Stimulated activated CD8-positive, alpha-beta memory T cell treated with anti-CD3 and anti-CD28 coated beads, Interleukin-15, amount 100 ng/mL, for 4 hours (primary cell): ENCODE results near the gene COPB2.
"Not testable (repeated sequence)": the region's sequence is repeated elsewhere in the genome, so short reads cannot be mapped to it uniquely, and the experiment has no call there.

Experiments
- DNase-seq, 2 donors: peaks; one replicate each; pipeline ENCODE4 v3.0.0-alpha.2; 2020; ENCODE audit warnings: low read depth in 2 of 2

The COPB2 gene

GRCh38 chr3:139378587-139379241, 10.7 kb downstream of the COPB2 start:
- no peak for DNase-seq

DNA sequence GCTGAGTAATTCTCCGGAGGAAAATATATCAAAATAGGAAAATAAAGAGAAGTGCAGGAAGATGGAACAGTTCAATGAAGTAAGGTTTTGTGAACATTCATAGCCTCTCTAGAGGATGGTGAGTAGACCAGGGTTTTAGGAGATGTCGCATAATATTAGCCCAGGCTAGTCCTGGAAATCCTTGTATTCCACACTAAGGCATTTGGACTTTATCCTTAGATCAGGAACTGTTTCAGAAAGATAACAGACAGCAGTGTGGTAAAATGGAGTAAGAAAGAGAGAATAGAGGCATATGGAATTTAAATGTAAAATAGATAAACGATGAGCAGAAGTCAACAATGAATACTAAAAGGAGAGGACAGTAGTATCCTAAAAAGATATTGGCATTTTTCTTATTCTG, 12.1 kb downstream of the COPB2 start:
- no peak for DNase-seq

- DNase-seq: no peak
Measured at GRCh38 chr3:139374099-139374498, 15.3 kb downstream of the COPB2 start.

DNA sequence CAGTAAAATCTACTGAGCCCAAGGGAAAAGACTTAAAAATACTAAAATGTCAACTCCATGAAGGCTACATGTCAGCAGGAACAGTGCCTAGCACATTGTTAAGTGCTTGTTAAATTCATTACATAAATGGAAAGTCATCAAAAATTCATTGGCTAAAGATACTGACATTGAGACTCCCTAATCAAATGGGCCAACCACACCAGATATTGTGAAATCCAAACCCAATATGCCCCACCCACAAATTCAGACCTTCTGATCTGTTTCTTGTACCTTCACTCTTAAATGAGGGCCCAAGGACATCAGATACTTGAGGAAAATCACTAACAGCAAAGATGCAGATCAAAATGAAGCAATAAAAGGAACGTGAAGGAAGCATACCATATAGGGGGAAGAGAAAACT, 24.9 kb downstream of the COPB2 start:
- DNase-seq: no peak

DNA sequence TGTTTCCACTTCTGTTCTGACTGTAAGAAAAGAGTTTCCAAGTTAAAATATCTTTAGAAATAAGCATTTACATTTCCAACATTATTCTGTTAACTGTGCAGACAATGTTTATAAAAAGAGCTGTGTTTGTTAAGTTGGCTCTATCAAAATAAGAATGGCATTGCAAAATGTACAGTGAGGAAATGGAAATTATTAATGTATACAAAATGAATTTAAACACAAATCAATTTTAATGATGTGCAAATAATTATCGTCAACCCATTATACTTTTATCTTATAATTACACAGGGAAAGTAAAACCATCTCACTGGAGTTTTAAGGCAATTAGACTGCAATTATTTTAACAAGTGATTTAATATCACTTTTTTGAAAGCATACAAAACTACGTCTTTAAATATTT, 28.2 kb downstream of the COPB2 start:
- no peak for DNase-seq

GRCh38 chr3:139358841-139359562, 30.4 kb downstream of the COPB2 start:
- no peak for DNase-seq

DNA sequence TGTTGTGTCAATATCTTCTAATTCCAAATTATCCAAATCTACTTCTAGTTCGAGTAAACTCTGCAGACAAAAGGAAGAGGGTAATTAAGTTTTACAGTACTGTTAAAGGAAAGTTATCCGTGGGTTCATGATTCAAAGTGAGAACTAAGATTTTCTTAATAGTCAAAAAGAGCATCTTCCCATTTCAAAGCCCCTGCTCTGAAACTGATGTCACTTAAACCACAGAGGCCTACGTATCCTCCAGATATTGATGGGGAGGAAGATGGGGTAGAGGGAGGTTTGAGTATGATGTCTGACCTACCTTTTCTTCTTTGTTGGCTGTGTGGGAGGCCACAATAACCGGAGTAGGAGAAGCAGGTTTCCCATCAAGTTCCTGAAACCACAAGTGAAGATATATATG, 31.5 kb downstream of the COPB2 start:
- DNase-seq: no peak

- no peak for DNase-seq
Measured at GRCh38 chr3:139355891-139356290, 33.6 kb downstream of the COPB2 start.

DNA sequence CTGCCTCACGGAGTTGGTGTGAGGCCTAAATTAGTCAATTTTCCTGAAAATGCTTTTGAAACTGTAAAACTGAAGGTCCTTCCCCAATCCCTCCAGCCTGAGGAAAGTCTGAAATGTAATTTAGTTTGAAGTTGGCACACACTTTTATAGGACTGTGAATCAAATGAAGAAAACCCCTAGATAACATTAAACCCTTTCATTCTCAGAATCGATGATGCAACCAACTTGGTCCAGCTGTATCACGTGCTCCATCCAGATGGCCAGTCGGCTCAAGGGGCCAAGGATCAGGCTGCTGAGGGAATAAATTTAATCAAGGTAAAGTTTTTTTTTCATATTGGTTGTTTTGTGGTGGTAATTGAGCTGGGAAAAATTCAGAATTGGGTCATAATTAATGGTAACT, 34.0 kb downstream of the COPB2 start:
- no peak for DNase-seq

GRCh38 chr3:139354661-139355060, 34.8 kb downstream of the COPB2 start:
- no peak for DNase-seq

GRCh38 chr3:139353920-139354556, 35.4 kb downstream of the COPB2 start:
- no peak for DNase-seq

DNA sequence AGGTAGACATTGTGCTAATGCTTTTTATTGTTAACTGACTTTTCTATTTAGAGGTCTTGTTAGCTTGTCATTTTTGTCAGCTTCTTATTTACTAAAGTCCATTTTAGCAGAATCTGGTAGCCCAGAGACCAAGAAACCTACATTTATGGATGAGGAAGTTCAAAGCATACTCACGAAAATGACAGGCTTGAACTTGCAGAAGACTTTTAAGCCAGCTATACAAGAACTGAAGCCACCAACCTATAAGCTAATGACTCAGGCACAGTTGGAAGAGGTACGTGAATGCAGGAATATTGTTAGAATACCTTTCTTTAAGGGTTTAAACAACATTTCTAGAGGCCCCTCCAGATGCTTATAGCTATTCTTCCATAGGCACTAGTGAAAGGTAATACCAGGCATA, 42.7 kb downstream of the COPB2 start:
- DNase-seq: no peak

GRCh38 chr3:139343895-139344856, 45.3 kb downstream of the COPB2 start, which contains the start of gene MRPS22:
Gene MRPS22, plus strand, starts transcription at chr3:139344020. Its CDS starts 7 bp downstream, at chr3:139344027.
- peak; percentile 60 to 70 for DNase-seq

- DNase-seq: no peak
Measured at GRCh38 chr3:139342054-139342453, 47.4 kb downstream of the COPB2 start.

DNA sequence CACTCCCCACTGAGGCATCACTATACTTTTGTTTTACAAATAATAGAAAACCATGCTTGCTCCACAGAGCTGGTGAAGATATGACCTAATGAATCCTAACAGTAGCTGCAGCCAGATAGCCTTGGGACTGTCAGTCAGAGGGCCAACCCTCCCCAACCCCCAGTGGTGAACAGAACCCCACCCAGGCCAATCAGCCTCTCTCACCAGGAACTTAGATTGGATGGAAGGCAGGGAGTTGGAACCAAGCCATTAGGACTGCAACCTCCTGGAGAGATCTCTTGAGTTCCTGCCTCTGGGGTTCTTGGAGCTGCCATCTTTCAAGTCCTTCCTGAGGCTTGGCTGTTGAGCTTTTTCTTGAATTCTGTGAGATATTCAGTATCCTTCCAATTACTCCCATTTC, 48.7 kb downstream of the COPB2 start:
- DNase-seq: no peak

DNA sequence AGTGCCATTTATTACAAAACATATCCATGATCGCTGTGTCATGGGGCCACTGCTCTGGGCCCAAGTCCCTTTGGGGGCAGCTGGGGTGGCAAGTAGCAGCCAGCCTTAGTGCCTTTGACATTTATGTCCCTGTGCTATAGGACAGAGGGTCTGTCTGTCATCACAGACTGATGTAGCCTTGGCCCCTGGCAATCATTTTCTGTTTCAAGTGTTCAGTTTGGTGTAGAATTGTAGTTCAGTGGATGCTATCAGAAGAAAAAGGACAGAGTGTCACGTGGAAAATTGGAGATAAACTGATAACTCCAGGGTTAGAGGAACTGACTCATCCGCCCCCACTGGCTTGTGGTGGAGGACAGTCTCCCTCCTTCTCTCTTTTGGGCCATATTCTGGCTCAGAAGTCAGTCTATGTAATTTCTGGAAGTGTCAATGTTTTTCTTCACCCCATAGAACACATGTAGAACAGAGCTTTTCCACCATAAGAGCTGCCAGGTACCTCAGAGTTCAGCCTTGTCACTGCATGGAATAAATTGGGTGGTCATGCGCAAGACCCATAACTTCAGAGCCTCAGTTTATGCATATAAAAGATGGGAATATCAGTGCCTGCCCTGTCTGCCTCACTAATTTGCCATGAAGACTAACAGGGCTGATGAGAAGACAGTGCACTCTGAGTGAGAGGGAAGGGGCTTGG, 50.1 kb downstream of the COPB2 start:
- no peak for DNase-seq

DNA sequence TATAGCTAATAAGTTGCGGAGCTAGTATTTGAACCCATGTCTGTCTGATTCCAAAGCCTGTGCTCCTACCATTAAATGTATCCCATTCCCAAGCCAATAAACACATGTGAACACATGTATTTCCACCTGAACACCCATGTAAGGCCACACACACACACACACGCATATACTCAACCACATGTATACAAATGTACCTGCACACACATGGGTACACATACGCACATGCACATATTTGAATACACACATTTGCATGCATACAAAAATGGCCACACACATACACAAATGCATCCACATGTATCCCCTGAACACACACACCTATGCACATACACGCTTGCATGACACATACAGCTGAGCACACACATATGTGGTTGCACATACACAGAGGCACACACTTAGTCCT, 51.0 kb downstream of the COPB2 start:
- DNase-seq: no peak

- DNase-seq: not testable (repeated sequence)
Measured at GRCh38 chr3:139334675-139335074, 54.8 kb downstream of the COPB2 start.

DNA sequence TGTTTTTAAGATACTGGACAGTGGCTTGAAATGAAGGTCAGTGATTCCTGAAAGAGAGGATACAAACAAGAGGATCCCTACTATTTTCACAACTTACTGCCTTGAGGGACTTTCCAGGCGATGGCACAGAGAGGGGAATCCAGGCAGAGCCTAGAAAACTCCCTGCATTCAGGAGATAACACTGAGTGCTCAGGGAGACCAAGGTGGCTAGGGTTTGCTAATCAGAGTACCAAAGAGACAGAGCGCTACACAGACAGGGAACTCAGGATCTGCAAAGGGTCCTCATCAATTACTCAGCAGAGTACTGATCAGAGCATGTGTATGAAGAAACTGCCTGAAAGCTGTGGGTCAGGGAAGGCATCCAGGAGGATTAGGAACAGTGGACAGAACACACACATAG, 57.4 kb downstream of the COPB2 start:
- no peak for DNase-seq

GRCh38 chr3:139329364-139329850, 60.0 kb downstream of the COPB2 start:
- DNase-seq: peak; percentile 54 to 57

GRCh38 chr3:139328356-139328755, 61.1 kb downstream of the COPB2 start:
- DNase-seq: no peak
